Mesendoderm (in vitro differentiated cells): ENCODE results near the gene KPTN.
A peak's percentile ranks its signal among the peaks of the same experiment; 100 is the strongest.

Experiments used
- DNase-seq: peaks from one replicate; pipeline ENCODE4 v3.0.0; 2013
- H2AK5ac ChIP-seq: 2 replicates; pipeline ENCODE4 v1.6.1; 2013; ENCODE audit warnings: low read length, inconsistent platforms
- H2BK120ac ChIP-seq: 2 replicates; pipeline ENCODE4 v1.6.1; 2013; ENCODE audit warnings: low read depth, mild to moderate bottlenecking, low read length, moderate library complexity, mixed read lengths
- H2BK15ac ChIP-seq: replicated peaks from 2 replicates; pipeline ENCODE4 v1.6.1; 2013; ENCODE audit warnings: low read depth, mild to moderate bottlenecking, moderate library complexity
- H2BK5ac ChIP-seq: 2 replicates; pipeline ENCODE4 v1.6.1; 2013; ENCODE audit warnings: low read length, inconsistent platforms
- H3K18ac ChIP-seq: 2 replicates; pipeline ENCODE4 v1.6.1; 2013; ENCODE audit warnings: mild to moderate bottlenecking, low read length, mixed read lengths
- H3K23ac ChIP-seq: one replicate; pipeline ENCODE4 v1.6.1; 2013; ENCODE audit warnings: low read length
- H3K27ac ChIP-seq: 2 replicates; pipeline ENCODE4 v1.5.1; 2013; ENCODE audit warnings: low read depth, mild to moderate bottlenecking, inconsistent platforms, low read length, moderate library complexity
- H3K27me3 ChIP-seq: 2 replicates; pipeline ENCODE4 v1.6.1; 2013; ENCODE audit warnings: low read length, control low read depth, mild to moderate bottlenecking, inconsistent platforms; ENCODE audit not compliant: insufficient read depth, poor library complexity
- H3K36me3 ChIP-seq: 2 replicates; pipeline ENCODE4 v1.6.1; 2013; ENCODE audit warnings: low read length, inconsistent platforms; ENCODE audit not compliant: control insufficient read depth, insufficient read depth
- H3K4ac ChIP-seq: one replicate; pipeline ENCODE4 v1.6.1; 2013; ENCODE audit warnings: low read depth, mild to moderate bottlenecking, low read length, moderate library complexity
- H3K4me1 ChIP-seq: 2 replicates; pipeline ENCODE4 v1.6.1; 2013; ENCODE audit warnings: low read depth, low read length, inconsistent platforms; ENCODE audit not compliant: control insufficient read depth
- H3K4me2 ChIP-seq: 2 replicates; pipeline ENCODE4 v1.6.1; 2013; ENCODE audit warnings: low read length
- H3K4me3 ChIP-seq: 2 replicates; pipeline ENCODE4 v1.5.1; 2013; ENCODE audit warnings: mild to moderate bottlenecking, low read length
- H3K56ac ChIP-seq: one replicate; pipeline ENCODE4 v1.6.1; 2013; ENCODE audit warnings: low read length
- H3K79me1 ChIP-seq: 2 replicates; pipeline ENCODE4 v1.6.1; 2013; ENCODE audit warnings: low read length, inconsistent platforms
- H3K79me2 ChIP-seq: 2 replicates; pipeline ENCODE4 v1.6.1; 2013; ENCODE audit warnings: mild to moderate bottlenecking, low read length; ENCODE audit not compliant: control insufficient read depth, insufficient read depth
- H3K9ac ChIP-seq: 2 replicates; pipeline ENCODE4 v1.6.1; 2013; ENCODE audit warnings: low read length, inconsistent platforms
- H4K5ac ChIP-seq: one replicate; pipeline ENCODE4 v1.6.1; 2013; ENCODE audit warnings: low read length
- H4K8ac ChIP-seq: one replicate; pipeline ENCODE4 v1.6.1; 2013; ENCODE audit warnings: low read depth, mild to moderate bottlenecking, control low read depth, low read length, moderate library complexity
- WGBS: extraction: QIAGEN DNeasy Blood & Tissue Kit; methylation state at CpG from one replicate; pipeline ENCODE4 v1.1.7; 2013; ENCODE audit warnings: low lambda C conversion rate, missing lambda C conversion rate; ENCODE audit not compliant: insufficient coverage; ENCODE audit errors: extremely low coverage; 5-methylcytosine and 5-hydroxymethylcytosine counted together

The KPTN gene

DNA sequence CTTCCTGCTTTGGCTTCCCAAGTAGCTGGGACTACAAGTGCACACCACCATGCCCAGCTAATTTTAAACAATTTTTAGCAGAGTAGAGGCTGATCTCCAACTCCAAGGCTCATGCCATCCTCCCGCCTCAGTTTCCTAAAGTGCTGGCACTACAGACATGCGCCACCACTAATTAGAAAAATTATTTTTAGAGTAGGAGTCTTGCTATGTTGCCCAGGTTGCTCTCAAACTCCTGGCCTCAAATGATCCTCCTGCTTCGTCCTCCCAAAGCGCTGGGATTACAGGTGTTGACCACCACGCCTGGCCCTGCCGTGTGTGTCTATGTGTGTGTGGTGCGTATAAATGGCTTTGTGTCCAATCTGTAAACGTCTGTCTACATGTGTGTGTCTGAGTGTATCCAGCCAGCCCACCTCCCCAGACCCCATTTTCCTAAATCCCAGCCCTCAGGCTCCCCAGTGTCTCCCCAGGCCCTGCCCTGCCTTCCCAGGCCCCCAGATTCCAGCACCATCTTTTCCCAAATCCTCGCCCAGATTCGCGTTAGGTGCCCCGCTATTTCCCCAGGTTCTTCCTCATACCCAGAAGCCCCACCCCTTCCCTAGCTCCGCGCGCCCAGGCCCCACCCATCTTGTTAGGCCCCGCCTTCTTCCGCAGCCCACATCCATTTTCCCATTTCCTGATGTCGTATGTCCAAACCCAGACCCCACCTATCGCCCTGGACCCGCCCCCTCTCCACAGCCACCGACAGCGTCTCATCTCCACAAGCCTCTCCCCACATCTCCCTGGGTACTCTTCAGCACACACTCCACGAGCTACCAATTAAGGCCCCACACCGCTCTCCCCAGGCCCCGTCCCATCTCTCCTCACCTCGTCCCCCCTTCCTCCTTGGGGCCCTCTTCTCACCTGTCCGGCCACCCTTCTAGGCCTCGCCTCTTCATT is 37.2 kb downstream of the KPTN start:
- Histone ChIP-seq H2BK15ac (no peak overlapping the region), H2AK5ac (no peak overlapping the region), H3K56ac (peak overlapping the region; percentile 80), H3K4me3 (no peak overlapping the region), H2BK120ac (no peak overlapping the region), H3K27ac (no peak overlapping the region), H3K9ac (peak overlapping the region; percentile 21), H4K8ac (no peak overlapping the region), H4K5ac (no peak overlapping the region), H3K79me2 (no peaks in the 10 kb centered on the region), H3K23ac (no peak overlapping the region), H3K36me3 (no peaks in the 10 kb centered on the region), H3K79me1 (no peaks in the 10 kb centered on the region), H3K4ac (no peak overlapping the region), H3K27me3 (peaks cover 9% of the 10 kb centered on the region), H3K4me2 (peak overlapping the region; percentile 43), H3K4me1 (no peaks in the 10 kb centered on the region), H2BK5ac (no peak overlapping the region), H3K18ac (no peak overlapping the region)
- DNase-seq: peak; percentile 83
- WGBS: no CpG with 5 or more reads among the region's 28 CpGs

DNA sequence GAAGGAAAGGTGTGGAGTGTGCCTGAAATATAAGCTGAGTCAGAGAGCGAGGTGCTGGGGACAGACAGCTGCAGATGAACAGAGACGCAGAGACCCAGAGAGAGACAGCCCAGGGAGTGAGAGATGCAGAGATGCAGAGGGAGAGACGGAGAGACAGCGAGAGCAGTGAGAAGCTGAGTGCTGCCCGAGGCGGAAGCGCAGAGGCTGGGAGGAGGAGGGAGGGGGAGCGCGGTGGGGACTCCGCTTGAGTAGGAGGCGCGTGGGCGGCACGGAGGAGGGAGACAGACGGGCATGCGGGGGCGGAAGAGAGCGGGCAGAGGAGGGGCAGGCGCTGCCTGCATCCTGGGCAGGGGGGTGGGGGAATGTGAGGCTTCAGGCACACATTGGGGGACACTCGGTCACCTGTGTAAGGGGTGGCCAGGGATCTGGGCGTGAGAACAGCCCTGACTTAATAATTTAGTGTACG is 38.0 kb downstream of the KPTN start:
- no peak for DNase-seq
- Histone ChIP-seq H3K4ac (no peak overlapping the region), H3K27me3 (peaks cover 9% of the 10 kb centered on the region), H3K4me1 (no peaks in the 10 kb centered on the region), H4K5ac (no peak overlapping the region), H3K27ac (no peak overlapping the region), H3K4me3 (no peak overlapping the region), H3K56ac (no peak overlapping the region), H2BK5ac (no peak overlapping the region), H3K4me2 (no peak overlapping the region), H2AK5ac (no peak overlapping the region), H3K36me3 (no peaks in the 10 kb centered on the region), H3K79me1 (no peaks in the 10 kb centered on the region), H2BK15ac (no peak overlapping the region), H3K18ac (no peak overlapping the region), H3K23ac (no peak overlapping the region), H2BK120ac (no peak overlapping the region), H3K79me2 (no peaks in the 10 kb centered on the region), H4K8ac (no peak overlapping the region), H3K9ac (no peak overlapping the region)
- no CpG with 5 or more reads among the region's 22 CpGs for WGBS

DNA sequence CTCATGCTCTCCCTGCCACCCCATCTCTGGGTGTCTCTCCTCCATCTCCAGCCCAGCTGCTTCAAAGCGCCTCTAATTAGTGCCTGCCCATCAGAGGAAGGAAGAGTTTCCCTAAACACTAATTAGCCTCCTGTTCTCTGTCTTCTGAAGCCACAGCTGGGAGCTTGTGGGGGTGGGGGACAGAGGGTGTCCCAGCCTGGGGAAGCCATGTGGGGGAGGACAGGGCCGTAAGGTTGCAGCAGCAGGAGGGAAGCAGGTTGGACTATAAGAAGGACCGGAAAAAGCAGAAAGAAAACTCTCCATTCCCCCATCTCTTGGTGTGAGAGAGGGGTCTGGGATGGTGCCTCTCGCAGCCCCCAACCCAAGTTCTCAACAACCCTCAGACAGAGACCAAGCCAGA is 38.5 kb downstream of the KPTN start:
- Histone ChIP-seq H2BK120ac (no peak overlapping the region), H3K4me1 (no peaks in the 10 kb centered on the region), H3K4me2 (no peak overlapping the region), H3K18ac (no peak overlapping the region), H3K56ac (no peak overlapping the region), H2BK15ac (no peak overlapping the region), H4K5ac (no peak overlapping the region), H3K27me3 (peaks cover 9% of the 10 kb centered on the region), H4K8ac (no peak overlapping the region), H3K27ac (no peak overlapping the region), H3K36me3 (no peaks in the 10 kb centered on the region), H2BK5ac (no peak overlapping the region), H3K9ac (no peak overlapping the region), H3K79me2 (no peaks in the 10 kb centered on the region), H3K23ac (no peak overlapping the region), H3K79me1 (no peaks in the 10 kb centered on the region), H3K4me3 (no peak overlapping the region), H3K4ac (no peak overlapping the region), H2AK5ac (no peak overlapping the region)
- WGBS: no CpG with 5 or more reads among the region's 4 CpGs
- no peak for DNase-seq

DNA sequence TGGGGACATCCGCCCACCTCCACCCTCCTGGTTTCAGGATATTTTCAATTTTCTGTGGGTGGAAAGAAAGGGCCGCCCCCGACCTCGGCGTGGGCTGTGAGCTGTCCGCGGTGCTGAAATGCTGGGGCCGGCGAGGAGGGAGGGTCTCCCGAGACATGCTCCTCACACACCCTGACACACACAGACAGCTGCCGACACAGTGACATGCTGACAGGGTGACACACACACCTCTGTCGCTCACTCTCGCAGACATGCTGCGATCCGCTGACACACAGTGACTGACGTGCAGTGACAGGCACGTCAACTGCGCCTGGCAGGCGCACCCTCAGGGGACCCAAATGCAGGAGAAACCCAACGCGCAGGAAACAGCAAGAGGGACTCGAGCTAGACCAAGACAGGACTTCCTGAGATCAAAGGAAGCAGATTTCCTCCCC is 39.6 kb downstream of the KPTN start:
- Histone ChIP-seq H3K4me3 (no peak overlapping the region), H3K79me2 (no peaks in the 10 kb centered on the region), H3K4me2 (no peak overlapping the region), H4K8ac (no peak overlapping the region), H3K79me1 (no peaks in the 10 kb centered on the region), H4K5ac (no peak overlapping the region), H2BK120ac (no peak overlapping the region), H3K4me1 (no peaks in the 10 kb centered on the region), H2AK5ac (no peak overlapping the region), H3K56ac (no peak overlapping the region), H2BK5ac (no peak overlapping the region), H3K18ac (no peak overlapping the region), H3K23ac (no peak overlapping the region), H3K9ac (no peak overlapping the region), H3K27ac (no peak overlapping the region), H3K4ac (no peak overlapping the region), H2BK15ac (no peak overlapping the region), H3K36me3 (no peaks in the 10 kb centered on the region), H3K27me3 (peaks cover 9% of the 10 kb centered on the region)
- WGBS: no CpG with 5 or more reads among the region's 22 CpGs
- peak; percentile 63 for DNase-seq

DNA sequence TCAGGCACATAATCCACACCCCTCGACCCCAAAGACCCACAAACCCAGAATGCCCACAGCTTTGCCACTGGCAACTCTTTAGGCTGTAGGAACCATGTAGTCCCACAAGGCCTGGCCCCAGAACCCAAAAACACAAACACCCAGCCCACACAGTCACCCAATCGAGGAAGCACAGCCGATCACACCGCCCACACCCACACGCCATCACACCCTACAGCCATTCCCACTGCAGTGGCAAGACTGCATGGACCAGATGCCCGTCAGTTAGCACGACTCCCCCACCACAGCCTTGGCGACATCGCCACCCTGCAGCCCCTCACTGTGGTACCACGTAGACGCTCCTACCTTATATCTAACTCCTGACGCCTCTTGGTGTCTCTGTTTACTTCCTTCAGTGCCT is 40.7 kb downstream of the KPTN start:
- H3K4me3 ChIP-seq: no peak overlapping the region
- H2BK5ac ChIP-seq: no peak overlapping the region
- no peak overlapping the region for H4K8ac ChIP-seq
- no peak overlapping the region for H3K27ac ChIP-seq
- H3K27me3 ChIP-seq: peaks cover 7% of the 10 kb centered on the region
- no peak overlapping the region for H3K4ac ChIP-seq
- H3K4me1 ChIP-seq: no peaks in the 10 kb centered on the region
- H2BK120ac ChIP-seq: no peak overlapping the region
- no peaks in the 10 kb centered on the region for H3K79me1 ChIP-seq
- H3K4me2 ChIP-seq: no peak overlapping the region
- no peaks in the 10 kb centered on the region for H3K79me2 ChIP-seq
- no peaks in the 10 kb centered on the region for H3K36me3 ChIP-seq
- H3K9ac ChIP-seq: no peak overlapping the region
- DNase-seq: no peak
- no peak overlapping the region for H3K23ac ChIP-seq
- no peak overlapping the region for H3K18ac ChIP-seq
- no peak overlapping the region for H2BK15ac ChIP-seq
- H3K56ac ChIP-seq: no peak overlapping the region
- WGBS: no CpG with 5 or more reads among the region's 12 CpGs
- no peak overlapping the region for H2AK5ac ChIP-seq
- no peak overlapping the region for H4K5ac ChIP-seq
